Measurements from ENCODE around the gene SPIN1.

DNA sequence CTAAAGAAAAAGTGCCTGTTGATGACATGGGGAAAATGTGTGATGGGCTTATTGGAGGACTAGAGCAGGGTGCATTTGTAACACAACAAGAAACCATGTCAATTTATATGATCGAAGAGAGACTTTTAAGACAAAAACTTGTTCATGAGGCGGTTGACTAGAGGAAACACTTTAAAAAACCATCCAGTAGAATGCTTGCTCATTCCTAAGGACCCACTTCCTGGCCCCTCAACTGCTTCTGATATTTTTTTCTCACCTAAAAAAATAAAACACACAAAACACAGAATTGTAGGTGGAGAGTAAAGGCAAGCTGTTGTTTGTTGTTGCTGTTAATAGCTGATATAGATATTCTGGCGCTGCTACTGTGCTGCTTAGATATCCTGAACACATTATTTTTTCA is 50.6 kb downstream of the SPIN1 start:
- TF ChIP-seq, protein P1, sequence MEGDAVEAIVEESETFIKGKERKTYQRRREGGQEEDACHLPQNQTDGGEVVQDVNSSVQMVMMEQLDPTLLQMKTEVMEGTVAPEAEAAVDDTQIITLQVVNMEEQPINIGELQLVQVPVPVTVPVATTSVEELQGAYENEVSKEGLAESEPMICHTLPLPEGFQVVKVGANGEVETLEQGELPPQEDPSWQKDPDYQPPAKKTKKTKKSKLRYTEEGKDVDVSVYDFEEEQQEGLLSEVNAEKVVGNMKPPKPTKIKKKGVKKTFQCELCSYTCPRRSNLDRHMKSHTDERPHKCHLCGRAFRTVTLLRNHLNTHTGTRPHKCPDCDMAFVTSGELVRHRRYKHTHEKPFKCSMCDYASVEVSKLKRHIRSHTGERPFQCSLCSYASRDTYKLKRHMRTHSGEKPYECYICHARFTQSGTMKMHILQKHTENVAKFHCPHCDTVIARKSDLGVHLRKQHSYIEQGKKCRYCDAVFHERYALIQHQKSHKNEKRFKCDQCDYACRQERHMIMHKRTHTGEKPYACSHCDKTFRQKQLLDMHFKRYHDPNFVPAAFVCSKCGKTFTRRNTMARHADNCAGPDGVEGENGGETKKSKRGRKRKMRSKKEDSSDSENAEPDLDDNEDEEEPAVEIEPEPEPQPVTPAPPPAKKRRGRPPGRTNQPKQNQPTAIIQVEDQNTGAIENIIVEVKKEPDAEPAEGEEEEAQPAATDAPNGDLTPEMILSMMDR (IDR thresholded peaks at IDR 0.05; ENCODE audit: poor library complexity) = no peak
- TF ChIP-seq EZH2phosphoT487 (IDR thresholded peaks at IDR 0.05; ENCODE audit: low read depth, severe bottlenecking, unreplicated experiment) = no peak

All from hepatocyte (in vitro differentiated cells).